SW 1271 (cell line): ENCODE results near the gene KCNJ11.
"Not testable (repeated sequence)": the region's sequence is repeated elsewhere in the genome, so short reads cannot be mapped to it uniquely, and the experiment has no call there.

Experiments used
- DNase-seq, 2 experiments: peaks; one replicate each; lab custom pipeline; 2025; lab: John Stamatoyannopoulos, UW

KCNJ11 gene

GRCh38 chr11:17388609-17389210 is at the start of gene KCNJ11:
Gene KCNJ11, minus strand, starts transcription at chr11:17388659. Its CDS starts 568 bp downstream, at chr11:17388091.
- DNase-seq = no peak

GRCh38 chr11:17437366-17437765 is 48.9 kb upstream of the KCNJ11 start:
- DNase-seq = no peak

GRCh38 chr11:17434108-17434507 is 45.6 kb upstream of the KCNJ11 start:
- DNase-seq = no peak

- DNase-seq = no peak
Measured at GRCh38 chr11:17432002-17432401, 43.5 kb upstream of the KCNJ11 start.

GRCh38 chr11:17431139-17431538 is 42.7 kb upstream of the KCNJ11 start:
- DNase-seq = no peak

- DNase-seq = no peak
Measured at GRCh38 chr11:17430616-17431015, 42.2 kb upstream of the KCNJ11 start.

GRCh38 chr11:17428925-17429324 is 40.5 kb upstream of the KCNJ11 start:
- no peak for DNase-seq

GRCh38 chr11:17428261-17428660 is 39.8 kb upstream of the KCNJ11 start:
- DNase-seq = no peak

- not testable (repeated sequence) for DNase-seq
Measured at GRCh38 chr11:17426233-17426632, 37.8 kb upstream of the KCNJ11 start.

- DNase-seq = no peak
Measured at GRCh38 chr11:17423533-17424310, 35.3 kb upstream of the KCNJ11 start.

GRCh38 chr11:17421781-17422180 is 33.3 kb upstream of the KCNJ11 start:
- DNase-seq = no peak

- DNase-seq = no peak
Measured at GRCh38 chr11:17418444-17419081, 30.1 kb upstream of the KCNJ11 start.

- no peak for DNase-seq
Measured at GRCh38 chr11:17416492-17416891, 28.0 kb upstream of the KCNJ11 start.

GRCh38 chr11:17415523-17416104 is 27.2 kb upstream of the KCNJ11 start:
- DNase-seq = no peak

GRCh38 chr11:17414992-17415391 is 26.5 kb upstream of the KCNJ11 start:
- no peak for DNase-seq

- DNase-seq = no peak
Measured at GRCh38 chr11:17414317-17414737, 25.9 kb upstream of the KCNJ11 start.

GRCh38 chr11:17413414-17414316 is 25.2 kb upstream of the KCNJ11 start:
- DNase-seq = no peak

- DNase-seq = no peak
Measured at GRCh38 chr11:17412488-17413180, 24.2 kb upstream of the KCNJ11 start.

- no peak for DNase-seq
Measured at GRCh38 chr11:17411418-17411817, 23.0 kb upstream of the KCNJ11 start.

GRCh38 chr11:17410606-17411379 is 22.3 kb upstream of the KCNJ11 start:
- DNase-seq = no peak
